ENCODE results near the gene MRPL33. TPM values are rescaled to one million over a fixed set of nuclear protein-coding genes. Genes with fewer than 3 reads are reported as not detected.

MRPL33 gene
- total RNA-seq, 4 donors from 2014 or later, result 216 to 448 (median 360) TPM

GRCh38 chr2:27735263-27735904, 36.1 kb upstream of the MRPL33 start:
- Histone ChIP-seq H3K4me1 (peaks cover 0 to 39% (median 11%) of the 10 kb centered on the region in 3 donors), H3K27ac (peak overlapping the region; percentile 54 to 84 (median 82)), H3K27me3 (no peaks in the 10 kb centered on the region), H3K4me3 (peak overlapping the region; percentile 50 to 54), H3K36me3 (no peaks in the 10 kb centered on the region), H3K9me3 (no peaks in the 10 kb centered on the region)
- TF ChIP-seq, protein P1, sequence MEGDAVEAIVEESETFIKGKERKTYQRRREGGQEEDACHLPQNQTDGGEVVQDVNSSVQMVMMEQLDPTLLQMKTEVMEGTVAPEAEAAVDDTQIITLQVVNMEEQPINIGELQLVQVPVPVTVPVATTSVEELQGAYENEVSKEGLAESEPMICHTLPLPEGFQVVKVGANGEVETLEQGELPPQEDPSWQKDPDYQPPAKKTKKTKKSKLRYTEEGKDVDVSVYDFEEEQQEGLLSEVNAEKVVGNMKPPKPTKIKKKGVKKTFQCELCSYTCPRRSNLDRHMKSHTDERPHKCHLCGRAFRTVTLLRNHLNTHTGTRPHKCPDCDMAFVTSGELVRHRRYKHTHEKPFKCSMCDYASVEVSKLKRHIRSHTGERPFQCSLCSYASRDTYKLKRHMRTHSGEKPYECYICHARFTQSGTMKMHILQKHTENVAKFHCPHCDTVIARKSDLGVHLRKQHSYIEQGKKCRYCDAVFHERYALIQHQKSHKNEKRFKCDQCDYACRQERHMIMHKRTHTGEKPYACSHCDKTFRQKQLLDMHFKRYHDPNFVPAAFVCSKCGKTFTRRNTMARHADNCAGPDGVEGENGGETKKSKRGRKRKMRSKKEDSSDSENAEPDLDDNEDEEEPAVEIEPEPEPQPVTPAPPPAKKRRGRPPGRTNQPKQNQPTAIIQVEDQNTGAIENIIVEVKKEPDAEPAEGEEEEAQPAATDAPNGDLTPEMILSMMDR (IDR thresholded peaks at IDR 0.05), result peak in 1 of 4 experiments; percentile 25
- TF ChIP-seq POLR2A (IDR thresholded peaks at IDR 0.05), result peak; percentile 49 to 64
- peak; percentile 77 for TF ChIP-seq EP300 (IDR thresholded peaks at IDR 0.05)
- TF ChIP-seq POLR2AphosphoS5 (IDR thresholded peaks at IDR 0.05), result peak; percentile 99
- peak; percentile 93 for ATAC-seq
- WGBS, 2 donors (ENCODE audit: low coverage in 1 of 2), result no CpG with 5 or more reads among the region's 51 CpGs

DNA sequence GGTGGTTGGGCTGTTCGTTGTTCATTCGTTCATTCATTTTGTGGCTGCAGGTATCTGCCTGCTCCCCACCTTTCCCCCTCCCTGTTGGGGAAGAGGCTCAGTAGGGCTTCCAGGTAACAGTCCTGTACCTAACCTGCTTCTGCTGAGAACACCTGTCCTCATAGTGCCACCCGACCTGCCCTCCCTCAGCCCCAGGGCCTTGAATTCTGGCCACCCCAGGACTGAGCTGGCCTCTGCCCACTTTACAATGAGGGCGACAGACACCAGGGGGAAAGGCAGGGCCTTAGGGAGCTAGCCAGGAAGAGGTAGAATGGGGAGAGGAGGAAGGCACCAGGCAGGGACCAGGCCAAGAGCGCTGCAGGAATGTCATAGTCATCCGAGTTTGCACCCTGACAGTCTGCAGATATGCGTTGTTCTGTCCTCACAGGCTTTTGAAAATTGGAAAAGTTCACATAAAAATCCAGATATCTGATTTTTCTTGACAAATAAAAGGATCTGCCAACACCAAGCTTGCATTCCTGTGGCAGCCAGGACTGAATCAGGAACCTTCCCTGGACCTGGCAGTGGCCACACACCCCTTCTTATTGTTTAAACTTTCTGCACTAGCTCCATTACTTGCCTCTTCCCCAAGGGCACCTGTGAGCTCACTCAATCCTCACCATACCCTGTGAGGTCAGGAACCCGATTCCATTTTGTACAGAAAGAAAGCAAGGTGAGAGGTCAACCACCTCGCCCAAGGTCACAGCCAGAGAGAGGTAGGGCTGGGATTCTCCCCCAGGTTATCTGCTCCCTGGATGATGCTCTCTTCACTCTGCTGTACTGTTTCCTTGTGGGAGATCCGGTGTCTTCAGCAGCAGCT, 35.3 kb upstream of the MRPL33 start:
- peak overlapping the region in 1 of 2 donors; percentile 54 for H3K4me3 ChIP-seq
- no peaks in the 10 kb centered on the region for H3K9me3 ChIP-seq
- H3K36me3 ChIP-seq, result no peaks in the 10 kb centered on the region
- ATAC-seq, result no peak
- TF ChIP-seq POLR2AphosphoS5 (IDR thresholded peaks at IDR 0.05) (no peak), POLR2A (IDR thresholded peaks at IDR 0.05) (no peak), EP300 (IDR thresholded peaks at IDR 0.05) (no peak)
- TF ChIP-seq, protein P1 (IDR thresholded peaks at IDR 0.05), result no peak
- peak overlapping the region; percentile 54 to 84 (median 82) for H3K27ac ChIP-seq
- H3K27me3 ChIP-seq, result no peaks in the 10 kb centered on the region
- 92 to 100% methylated on average over 4 of the region's 10 CpGs for WGBS, 2 donors (ENCODE audit: low coverage in 1 of 2)
- peaks cover 0 to 39% (median 11%) of the 10 kb centered on the region in 3 donors for H3K4me1 ChIP-seq

GRCh38 chr2:27736890-27737204, 34.7 kb upstream of the MRPL33 start:
- Histone ChIP-seq H3K4me3 (no peak overlapping the region), H3K4me1 (peaks cover 0 to 39% (median 11%) of the 10 kb centered on the region in 3 donors), H3K27me3 (no peaks in the 10 kb centered on the region), H3K9me3 (no peaks in the 10 kb centered on the region), H3K27ac (peak overlapping the region in 3 of 4 donors; percentile 82 to 84 (median 83)), H3K36me3 (no peaks in the 10 kb centered on the region)
- WGBS, 2 donors (ENCODE audit: low coverage in 1 of 2), result 93% methylated on average over 3 of the region's 6 CpGs; no CpG with 5 or more reads in 1 of the 2 donors
- ATAC-seq, result no peak
- TF ChIP-seq EP300 (IDR thresholded peaks at IDR 0.05) (no peak), POLR2AphosphoS5 (IDR thresholded peaks at IDR 0.05) (no peak), POLR2A (IDR thresholded peaks at IDR 0.05) (no peak)
- TF ChIP-seq, protein P1 (IDR thresholded peaks at IDR 0.05), result no peak

DNA sequence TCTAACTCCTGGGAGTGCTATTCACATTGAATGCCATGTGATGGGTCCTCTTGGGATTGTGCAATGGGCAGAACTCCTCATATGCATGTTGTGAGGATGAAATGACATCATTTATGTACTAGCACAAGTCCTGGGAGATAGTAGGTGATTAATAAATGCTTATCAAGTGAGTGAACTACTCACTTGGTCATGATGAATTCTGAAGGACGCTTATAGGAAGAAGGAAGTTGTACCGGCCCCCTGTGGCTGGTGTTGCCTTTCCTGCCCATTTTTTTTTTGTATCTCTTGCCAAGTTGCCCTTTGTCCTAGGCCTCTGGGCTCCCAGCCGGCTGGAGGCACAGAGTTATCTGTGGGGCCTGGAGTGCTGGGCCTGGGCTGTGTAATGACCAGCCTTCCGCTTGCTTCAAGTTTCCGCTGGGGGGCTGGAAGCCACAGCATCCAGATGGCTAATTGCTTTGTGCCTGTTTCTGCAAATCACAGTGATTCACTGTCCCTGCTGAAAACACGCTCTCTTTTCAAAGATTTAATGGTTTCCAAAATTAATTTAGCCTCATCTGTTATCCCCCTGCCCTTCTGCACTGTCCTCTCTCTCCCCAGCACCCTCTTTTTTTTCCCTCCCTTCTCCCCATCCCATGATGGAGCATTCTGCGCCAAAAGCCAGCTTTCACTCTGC, 33.7 kb upstream of the MRPL33 start:
- H3K4me1 ChIP-seq, result peaks cover 0 to 39% (median 11%) of the 10 kb centered on the region in 3 donors
- peak overlapping the region in 3 of 4 donors; percentile 61 to 84 (median 83) for H3K27ac ChIP-seq
- TF ChIP-seq POLR2A (IDR thresholded peaks at IDR 0.05), result no peak
- no peak for TF ChIP-seq EP300 (IDR thresholded peaks at IDR 0.05)
- no peak for TF ChIP-seq POLR2AphosphoS5 (IDR thresholded peaks at IDR 0.05)
- TF ChIP-seq, protein P1 (IDR thresholded peaks at IDR 0.05), result no peak
- H3K36me3 ChIP-seq, result no peaks in the 10 kb centered on the region
- peak; percentile 27 for ATAC-seq
- whole genome bisulfite sequencing, 2 donors (ENCODE audit: low coverage in 1 of 2), result 60 to 77% methylated on average over 5 to 7 of the region's 7 CpGs
- H3K4me3 ChIP-seq, result no peak overlapping the region
- no peaks in the 10 kb centered on the region for H3K9me3 ChIP-seq
- H3K27me3 ChIP-seq, result no peaks in the 10 kb centered on the region

All from gastroesophageal sphincter (tissue), 4 donors.